Measurements from ENCODE around the gene NNMT. TPM values are rescaled to one million over a fixed set of nuclear protein-coding genes. Genes with fewer than 3 reads are reported as not detected.

Gene NNMT
- total RNA-seq, 1 donor from 2014 or later, result 32.6 TPM

DNA sequence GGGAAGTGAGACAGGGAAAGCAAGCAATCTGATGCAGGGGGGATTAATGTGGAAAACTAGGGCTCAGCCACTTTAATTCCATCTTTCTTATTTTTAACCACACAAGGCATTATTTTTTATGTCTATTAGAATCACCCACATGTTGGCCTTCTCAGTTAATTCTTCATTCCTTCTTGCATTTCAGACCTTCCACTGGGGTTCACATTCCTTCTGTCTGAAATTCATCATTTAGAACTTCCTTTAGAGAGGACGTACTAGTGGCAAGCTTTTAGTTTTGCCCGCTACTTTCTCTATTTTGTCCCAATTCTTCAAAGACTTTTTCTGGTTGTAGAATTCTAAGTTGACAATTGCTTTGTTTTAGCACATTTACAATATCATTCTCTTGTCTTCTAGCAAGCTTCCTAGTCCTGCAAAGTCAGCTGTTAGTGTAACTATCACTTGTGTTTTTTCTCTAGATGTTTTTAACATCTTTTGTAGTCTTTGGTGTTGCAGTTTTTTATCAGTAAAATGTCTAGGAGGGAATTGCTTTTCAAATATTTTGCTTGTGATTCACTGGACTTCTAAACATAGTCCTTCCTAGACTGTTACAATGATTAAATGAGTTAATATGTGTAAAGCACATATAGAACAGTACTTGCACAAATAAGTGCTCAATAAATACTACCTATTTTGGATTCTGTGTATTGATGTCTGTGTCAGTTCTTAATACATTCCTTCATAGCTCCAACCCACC, 5.5 kb upstream of the NNMT start:
- Histone ChIP-seq H3K4me3 (no peak overlapping the region), H3K4me1 (peaks cover 51% of the 10 kb centered on the region), H3K27me3 (ENCODE audit: low read depth) (no peaks in the 10 kb centered on the region), H3K36me3 (no peaks in the 10 kb centered on the region), H3K27ac (replicated peaks) (peak overlapping the region; percentile 89), H3K9me3 (replicated peaks) (no peaks in the 10 kb centered on the region)
- TF ChIP-seq, protein P1, sequence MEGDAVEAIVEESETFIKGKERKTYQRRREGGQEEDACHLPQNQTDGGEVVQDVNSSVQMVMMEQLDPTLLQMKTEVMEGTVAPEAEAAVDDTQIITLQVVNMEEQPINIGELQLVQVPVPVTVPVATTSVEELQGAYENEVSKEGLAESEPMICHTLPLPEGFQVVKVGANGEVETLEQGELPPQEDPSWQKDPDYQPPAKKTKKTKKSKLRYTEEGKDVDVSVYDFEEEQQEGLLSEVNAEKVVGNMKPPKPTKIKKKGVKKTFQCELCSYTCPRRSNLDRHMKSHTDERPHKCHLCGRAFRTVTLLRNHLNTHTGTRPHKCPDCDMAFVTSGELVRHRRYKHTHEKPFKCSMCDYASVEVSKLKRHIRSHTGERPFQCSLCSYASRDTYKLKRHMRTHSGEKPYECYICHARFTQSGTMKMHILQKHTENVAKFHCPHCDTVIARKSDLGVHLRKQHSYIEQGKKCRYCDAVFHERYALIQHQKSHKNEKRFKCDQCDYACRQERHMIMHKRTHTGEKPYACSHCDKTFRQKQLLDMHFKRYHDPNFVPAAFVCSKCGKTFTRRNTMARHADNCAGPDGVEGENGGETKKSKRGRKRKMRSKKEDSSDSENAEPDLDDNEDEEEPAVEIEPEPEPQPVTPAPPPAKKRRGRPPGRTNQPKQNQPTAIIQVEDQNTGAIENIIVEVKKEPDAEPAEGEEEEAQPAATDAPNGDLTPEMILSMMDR (IDR thresholded peaks at IDR 0.05; ENCODE audit: borderline replicate concordance), result no peak
- no peak for DNase-seq
- intact Hi-C loops (cut with micrococcal nuclease), result no loop called here

DNA sequence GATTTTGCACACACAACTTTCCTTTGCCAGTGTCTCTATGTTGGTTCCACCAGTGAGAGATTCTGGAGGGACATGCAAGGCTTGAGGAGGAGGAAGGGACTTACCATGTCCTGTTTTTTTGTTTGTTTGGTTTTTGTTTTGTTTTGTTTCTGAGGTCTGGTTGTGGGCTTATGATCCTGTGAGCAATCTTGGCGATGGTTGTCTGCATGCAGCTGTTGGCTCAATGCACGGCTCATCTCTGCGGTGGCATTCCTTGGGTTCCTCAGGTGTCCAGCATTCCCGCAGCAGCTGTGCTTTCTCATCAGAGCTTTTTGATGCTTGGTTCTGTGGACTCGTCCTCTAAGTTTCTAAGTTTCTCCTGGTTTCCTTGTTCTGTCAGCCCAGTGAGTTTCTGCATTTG, 4.8 kb upstream of the NNMT start:
- TF ChIP-seq, protein P1 (IDR thresholded peaks at IDR 0.05; ENCODE audit: borderline replicate concordance), result no peak
- Histone ChIP-seq H3K36me3 (no peaks in the 10 kb centered on the region), H3K27ac (replicated peaks) (peak overlapping the region; percentile 89), H3K9me3 (replicated peaks) (no peaks in the 10 kb centered on the region), H3K27me3 (ENCODE audit: low read depth) (no peaks in the 10 kb centered on the region), H3K4me1 (peaks cover 58% of the 10 kb centered on the region), H3K4me3 (peak overlapping the region; percentile 29)
- intact Hi-C loops (cut with micrococcal nuclease), result no loop called here
- no peak for DNase-seq

GRCh38 chr11:114291842-114292680, 4.1 kb upstream of the NNMT start:
- peak overlapping the region; percentile 29 for H3K4me3 ChIP-seq

DNA sequence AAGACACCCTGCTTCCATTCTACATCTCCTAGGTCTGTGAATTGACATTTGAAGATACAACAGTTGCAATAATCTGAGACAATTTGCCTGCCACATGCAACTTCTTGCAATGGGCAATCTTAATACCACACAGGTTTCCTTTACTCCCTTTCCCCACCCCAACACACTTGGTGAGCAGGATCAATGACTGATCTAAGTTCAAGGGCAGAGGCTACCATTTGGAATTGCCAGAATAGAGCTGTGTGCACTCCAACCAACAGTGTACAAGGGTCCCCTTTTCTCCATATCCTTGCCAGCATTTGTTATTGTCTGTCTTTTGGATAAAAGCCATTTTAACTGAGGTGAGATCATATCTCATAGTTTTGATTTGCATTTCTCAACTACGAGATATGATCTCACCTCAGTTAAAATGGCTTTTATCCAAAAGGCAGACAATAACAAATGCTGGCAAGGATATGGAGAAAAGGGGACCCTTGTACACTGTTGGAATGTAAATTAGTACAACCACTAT, 2.9 kb upstream of the NNMT start:
- Histone ChIP-seq H3K27me3 (ENCODE audit: low read depth) (no peaks in the 10 kb centered on the region), H3K36me3 (peaks cover 3% of the 10 kb centered on the region), H3K9me3 (replicated peaks) (no peaks in the 10 kb centered on the region), H3K4me3 (no peak overlapping the region), H3K27ac (replicated peaks) (peak overlapping the region; percentile 89), H3K4me1 (peaks cover 61% of the 10 kb centered on the region)
- intact Hi-C loops (cut with micrococcal nuclease), result no loop called here
- DNase-seq, result no peak
- TF ChIP-seq, protein P1 (IDR thresholded peaks at IDR 0.05; ENCODE audit: borderline replicate concordance), result no peak

More at GRCh38 chr11:114291842-114292680, 4.1 kb upstream of the NNMT start:
- Histone ChIP-seq H3K4me1 (peaks cover 61% of the 10 kb centered on the region), H3K27ac (replicated peaks) (peak overlapping the region; percentile 89), H3K9me3 (replicated peaks) (no peaks in the 10 kb centered on the region), H3K27me3 (ENCODE audit: low read depth) (no peaks in the 10 kb centered on the region), H3K36me3 (no peaks in the 10 kb centered on the region)
- TF ChIP-seq, protein P1 (IDR thresholded peaks at IDR 0.05; ENCODE audit: borderline replicate concordance), result no peak
- intact Hi-C loops (cut with micrococcal nuclease), result no loop called here
- DNase-seq, result no peak

- DNase-seq, result no peak
- intact Hi-C loops (cut with micrococcal nuclease), result no loop called here
- Histone ChIP-seq H3K27ac (replicated peaks) (peak overlapping the region; percentile 89), H3K27me3 (ENCODE audit: low read depth) (no peaks in the 10 kb centered on the region), H3K9me3 (replicated peaks) (peaks cover 29% of the 10 kb centered on the region), H3K4me3 (peak overlapping the region; percentile 61), H3K36me3 (peaks cover 14% of the 10 kb centered on the region), H3K4me1 (peaks cover 46% of the 10 kb centered on the region)
- TF ChIP-seq, protein P1 (IDR thresholded peaks at IDR 0.05; ENCODE audit: borderline replicate concordance), result no peak
These were observed 590 bp downstream of the NNMT start for GRCh38 chr11:114296605-114297372.
